HL-60 (cell line): Measurements from ENCODE around the gene AP3S1.

Experiments
- DNase-seq, 2 experiments: peaks; one replicate each; pipeline ENCODE4 v3.0.0-alpha.2; 2010 to 2020; ENCODE audit warnings: low read depth in 1 of 2, low spot score in 1 of 2
- H3K27ac ChIP-seq: fragments of 250-450 bp; sonication (Bioruptor Pico); replicated peaks from 2 replicates; pipeline ENCODE4 v1.5.1; 2020; ENCODE audit warnings: mild to moderate bottlenecking, moderate library complexity
- H3K27me3 ChIP-seq: fragments of 250-450 bp; sonication (Bioruptor Pico); 2 replicates; pipeline ENCODE4 v1.5.1; 2021; ENCODE audit warnings: mild to moderate bottlenecking, moderate library complexity; ENCODE audit not compliant: insufficient read depth, poor library complexity, severe bottlenecking
- H3K4me3 ChIP-seq: replicated peaks from 2 replicates; pipeline ENCODE4 v1.5.1; 2011; ENCODE audit warnings: mild to moderate bottlenecking, control low read depth, low read length; ENCODE audit not compliant: insufficient read depth
- GABPA ChIP-seq: IDR thresholded peaks from 2 replicates; pipeline ENCODE4 v1.6.1; 2012; ENCODE audit warnings: low read depth
- POLR2AphosphoS5 ChIP-seq: IDR thresholded peaks from 2 replicates; pipeline ENCODE4 v1.6.1; 2012; ENCODE audit warnings: low read depth
- SPI1 ChIP-seq: IDR thresholded peaks from 2 replicates; pipeline ENCODE4 v1.6.1; 2012; ENCODE audit warnings: low read depth, mild to moderate bottlenecking, borderline replicate concordance
- TF ChIP-seq, protein P1 (sequence below): IDR thresholded peaks from one replicate; pipeline ENCODE4 v1.5.1; 2011; ENCODE audit warnings: low read length, control low read depth, inconsistent platforms; ENCODE audit not compliant: insufficient read depth
- TF ChIP-seq, protein P2 (sequence below): IDR thresholded peaks from 2 replicates; pipeline ENCODE4 v1.6.1; 2012; ENCODE audit warnings: low read depth; ENCODE audit not compliant: insufficient replicate concordance

Gene AP3S1

DNA sequence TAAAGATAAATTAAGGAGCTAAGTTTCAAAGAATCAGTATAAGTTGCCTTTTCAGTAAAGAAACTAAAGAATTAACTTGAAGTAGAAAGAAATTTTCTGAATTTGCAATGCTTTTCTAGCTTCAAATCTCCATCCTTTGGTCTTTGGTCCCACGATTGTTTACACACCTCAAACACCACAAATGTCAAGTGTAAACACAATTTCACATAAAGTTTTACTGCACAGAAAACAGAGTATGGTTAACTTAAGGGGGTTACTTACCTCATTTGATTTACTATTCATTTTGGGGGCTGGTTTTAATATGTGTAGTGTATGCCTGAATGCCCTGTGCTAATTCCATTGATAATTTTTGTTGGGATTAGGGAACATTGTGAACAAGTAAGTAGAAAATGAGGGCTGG, 29.4 kb upstream of the AP3S1 start:
- no peaks in the 10 kb centered on the region for H3K27me3 ChIP-seq
- H3K27ac ChIP-seq, result no peak overlapping the region
- TF ChIP-seq, protein P1, sequence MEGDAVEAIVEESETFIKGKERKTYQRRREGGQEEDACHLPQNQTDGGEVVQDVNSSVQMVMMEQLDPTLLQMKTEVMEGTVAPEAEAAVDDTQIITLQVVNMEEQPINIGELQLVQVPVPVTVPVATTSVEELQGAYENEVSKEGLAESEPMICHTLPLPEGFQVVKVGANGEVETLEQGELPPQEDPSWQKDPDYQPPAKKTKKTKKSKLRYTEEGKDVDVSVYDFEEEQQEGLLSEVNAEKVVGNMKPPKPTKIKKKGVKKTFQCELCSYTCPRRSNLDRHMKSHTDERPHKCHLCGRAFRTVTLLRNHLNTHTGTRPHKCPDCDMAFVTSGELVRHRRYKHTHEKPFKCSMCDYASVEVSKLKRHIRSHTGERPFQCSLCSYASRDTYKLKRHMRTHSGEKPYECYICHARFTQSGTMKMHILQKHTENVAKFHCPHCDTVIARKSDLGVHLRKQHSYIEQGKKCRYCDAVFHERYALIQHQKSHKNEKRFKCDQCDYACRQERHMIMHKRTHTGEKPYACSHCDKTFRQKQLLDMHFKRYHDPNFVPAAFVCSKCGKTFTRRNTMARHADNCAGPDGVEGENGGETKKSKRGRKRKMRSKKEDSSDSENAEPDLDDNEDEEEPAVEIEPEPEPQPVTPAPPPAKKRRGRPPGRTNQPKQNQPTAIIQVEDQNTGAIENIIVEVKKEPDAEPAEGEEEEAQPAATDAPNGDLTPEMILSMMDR, result no peak
- no peak for TF ChIP-seq GABPA
- TF ChIP-seq SPI1, result no peak
- TF ChIP-seq, protein P2, sequence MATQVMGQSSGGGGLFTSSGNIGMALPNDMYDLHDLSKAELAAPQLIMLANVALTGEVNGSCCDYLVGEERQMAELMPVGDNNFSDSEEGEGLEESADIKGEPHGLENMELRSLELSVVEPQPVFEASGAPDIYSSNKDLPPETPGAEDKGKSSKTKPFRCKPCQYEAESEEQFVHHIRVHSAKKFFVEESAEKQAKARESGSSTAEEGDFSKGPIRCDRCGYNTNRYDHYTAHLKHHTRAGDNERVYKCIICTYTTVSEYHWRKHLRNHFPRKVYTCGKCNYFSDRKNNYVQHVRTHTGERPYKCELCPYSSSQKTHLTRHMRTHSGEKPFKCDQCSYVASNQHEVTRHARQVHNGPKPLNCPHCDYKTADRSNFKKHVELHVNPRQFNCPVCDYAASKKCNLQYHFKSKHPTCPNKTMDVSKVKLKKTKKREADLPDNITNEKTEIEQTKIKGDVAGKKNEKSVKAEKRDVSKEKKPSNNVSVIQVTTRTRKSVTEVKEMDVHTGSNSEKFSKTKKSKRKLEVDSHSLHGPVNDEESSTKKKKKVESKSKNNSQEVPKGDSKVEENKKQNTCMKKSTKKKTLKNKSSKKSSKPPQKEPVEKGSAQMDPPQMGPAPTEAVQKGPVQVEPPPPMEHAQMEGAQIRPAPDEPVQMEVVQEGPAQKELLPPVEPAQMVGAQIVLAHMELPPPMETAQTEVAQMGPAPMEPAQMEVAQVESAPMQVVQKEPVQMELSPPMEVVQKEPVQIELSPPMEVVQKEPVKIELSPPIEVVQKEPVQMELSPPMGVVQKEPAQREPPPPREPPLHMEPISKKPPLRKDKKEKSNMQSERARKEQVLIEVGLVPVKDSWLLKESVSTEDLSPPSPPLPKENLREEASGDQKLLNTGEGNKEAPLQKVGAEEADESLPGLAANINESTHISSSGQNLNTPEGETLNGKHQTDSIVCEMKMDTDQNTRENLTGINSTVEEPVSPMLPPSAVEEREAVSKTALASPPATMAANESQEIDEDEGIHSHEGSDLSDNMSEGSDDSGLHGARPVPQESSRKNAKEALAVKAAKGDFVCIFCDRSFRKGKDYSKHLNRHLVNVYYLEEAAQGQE, result no peak
- no peak for TF ChIP-seq POLR2AphosphoS5
- no peak overlapping the region for H3K4me3 ChIP-seq
- DNase-seq, result no peak

DNA sequence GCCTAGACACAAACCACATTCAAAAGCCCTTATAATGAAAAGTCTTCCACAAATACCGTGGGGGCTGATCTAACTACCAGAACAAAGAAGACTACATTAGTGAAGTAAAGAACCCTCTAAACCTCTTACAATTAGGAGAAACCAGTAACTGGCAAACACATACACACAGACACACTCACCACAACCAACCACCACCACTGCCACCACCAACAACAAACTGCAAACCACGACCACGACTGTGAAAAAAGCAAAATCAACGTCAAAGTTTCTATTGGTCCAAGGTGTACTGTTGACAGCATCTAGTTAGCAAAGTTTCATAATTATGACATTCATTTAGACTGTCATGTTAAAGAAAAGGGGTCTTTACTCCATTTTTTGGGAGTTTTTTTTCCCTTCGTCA, 28.0 kb upstream of the AP3S1 start:
- no peak for TF ChIP-seq SPI1
- TF ChIP-seq, protein P1, result no peak
- TF ChIP-seq, protein P2, result no peak
- TF ChIP-seq POLR2AphosphoS5, result no peak
- TF ChIP-seq GABPA, result no peak
- no peak for DNase-seq
- Histone ChIP-seq H3K27me3 (no peaks in the 10 kb centered on the region), H3K27ac (no peak overlapping the region), H3K4me3 (no peak overlapping the region)

DNA sequence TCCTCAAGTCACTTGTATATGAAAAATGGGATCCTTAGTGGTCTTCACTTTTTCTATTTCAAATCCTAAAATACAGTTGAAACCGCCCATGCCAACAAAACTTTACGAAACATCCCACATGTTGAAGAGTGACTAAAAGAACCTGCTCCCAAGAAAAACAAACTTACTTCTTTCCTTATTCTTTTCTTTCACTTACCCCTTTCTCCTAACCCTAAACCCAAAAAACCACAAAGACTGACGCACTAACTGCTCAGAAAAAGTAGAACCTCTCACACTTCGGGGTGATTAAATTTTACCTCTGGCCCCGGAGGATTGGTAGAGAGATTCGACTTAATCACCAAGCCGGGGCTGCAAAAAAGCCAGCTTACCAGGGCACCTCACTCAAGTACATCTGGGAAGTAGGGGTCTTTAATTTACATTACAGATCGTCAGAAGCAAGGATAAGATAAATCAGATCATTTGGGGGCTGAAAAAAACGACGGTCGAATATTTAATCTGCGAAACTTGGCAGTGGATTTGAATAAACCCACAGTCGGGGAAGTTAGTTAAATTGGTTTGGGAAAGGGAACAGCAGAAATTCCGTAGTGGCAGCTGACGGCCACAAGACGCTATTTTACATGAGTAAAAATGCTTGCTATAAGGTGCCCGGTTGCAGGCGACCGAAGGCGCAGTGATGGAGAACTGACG, 26.6 kb upstream of the AP3S1 start:
- Histone ChIP-seq H3K27ac (no peak overlapping the region), H3K4me3 (no peak overlapping the region), H3K27me3 (no peaks in the 10 kb centered on the region)
- DNase-seq, result no peak
- TF ChIP-seq, protein P2, result no peak
